T-helper 17 cell (primary cell): Measurements from ENCODE around the gene LYG2. TPM values are rescaled to one million over a fixed set of nuclear protein-coding genes. Genes with fewer than 3 reads are reported as not detected.
A peak's percentile ranks its signal among the peaks of the same experiment; 100 is the strongest.
"Not testable (repeated sequence)": the region's sequence is repeated elsewhere in the genome, so short reads cannot be mapped to it uniquely, and the experiment has no call there.

Source experiments
- ATAC-seq: fragments of 150-1000 bp; cut with Tn5 transposase; 2 replicates; pipeline ENCODE4 v1.10.0; 2021; ENCODE audit warnings: mild to moderate bottlenecking, moderate library complexity
- DNase-seq, 3 donors: peaks; one replicate each; pipeline versions ENCODE4 v3.0.0 to v3.0.0-alpha.2; 2020 to 2021
- H3K9me3 ChIP-seq: one replicate; pipeline ENCODE4 v1.7.0; 2013; ENCODE audit warnings: low read length, mild to moderate bottlenecking; ENCODE audit not compliant: control insufficient read depth, poor library complexity, severe bottlenecking
- H3K27ac Mint-ChIP-seq: one replicate; pipeline ENCODE4 v1.8.0; 2022; ENCODE audit warnings: mild to moderate bottlenecking, moderate library complexity, mixed read lengths
- H3K27me3 Mint-ChIP-seq: one replicate; pipeline ENCODE4 v1.8.0; 2022; ENCODE audit warnings: mixed read lengths
- H3K36me3 Mint-ChIP-seq: one replicate; pipeline ENCODE4 v1.8.0; 2022; ENCODE audit warnings: low read depth, mixed read lengths
- H3K4me1 Mint-ChIP-seq: one replicate; pipeline ENCODE4 v1.8.0; 2022; ENCODE audit warnings: mild to moderate bottlenecking, mixed read lengths
- H3K4me3 Mint-ChIP-seq: one replicate; pipeline ENCODE4 v1.8.0; 2022; ENCODE audit warnings: mild to moderate bottlenecking, moderate library complexity, mixed read lengths
- total RNA-seq, 4 donors: library from RNA in 2 of 4; stranded (reverse) in 2 of 4; gene quantifications; one replicate each; pipeline ENCODE4 v1.2.3 and lab custom pipeline; 2022 to 2026

The LYG2 gene
- total RNA-seq, 2 donors from 2014 or later: not detected

DNA sequence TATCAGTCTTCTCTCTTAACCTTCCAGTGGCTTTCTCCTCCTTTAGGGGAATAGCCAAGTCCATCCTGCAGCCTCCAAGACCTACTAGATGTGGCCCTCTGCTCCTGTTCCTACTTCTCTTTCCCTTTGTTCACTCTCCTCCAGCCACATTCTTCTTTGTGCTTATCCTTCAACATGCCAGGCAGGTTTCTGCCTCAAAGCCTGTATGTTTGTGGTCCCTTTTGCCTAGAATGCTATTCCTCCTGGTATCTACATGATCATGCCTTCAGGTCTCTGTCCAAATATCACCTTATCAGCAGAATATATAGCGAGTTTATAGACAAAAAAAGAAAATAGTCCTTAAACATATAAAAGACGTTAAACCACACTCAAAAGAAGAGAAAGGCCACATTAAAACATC lies 5.5 kb downstream of the LYG2 start:
- Mint-ChIP-seq H3K27ac (no peak overlapping the region), H3K27me3 (no peaks in the 10 kb centered on the region), H3K4me1 (peaks cover 4% of the 10 kb centered on the region), H3K36me3 (peaks cover 4% of the 10 kb centered on the region), H3K4me3 (no peak overlapping the region)
- no peaks in the 10 kb centered on the region for H3K9me3 ChIP-seq
- no peak for DNase-seq
- no peak for ATAC-seq

- H3K4me3 Mint-ChIP-seq: no peak overlapping the region
- DNase-seq (no peak), ATAC-seq (no peak)
- H3K27ac Mint-ChIP-seq: no peak overlapping the region
- H3K4me1 Mint-ChIP-seq: no peaks in the 10 kb centered on the region
- H3K9me3 ChIP-seq: no peaks in the 10 kb centered on the region
- peaks cover 7% of the 10 kb centered on the region for H3K36me3 Mint-ChIP-seq
- no peaks in the 10 kb centered on the region for H3K27me3 Mint-ChIP-seq
These were observed 13.3 kb downstream of the LYG2 start for GRCh38 chr2:99242151-99242550.

DNA sequence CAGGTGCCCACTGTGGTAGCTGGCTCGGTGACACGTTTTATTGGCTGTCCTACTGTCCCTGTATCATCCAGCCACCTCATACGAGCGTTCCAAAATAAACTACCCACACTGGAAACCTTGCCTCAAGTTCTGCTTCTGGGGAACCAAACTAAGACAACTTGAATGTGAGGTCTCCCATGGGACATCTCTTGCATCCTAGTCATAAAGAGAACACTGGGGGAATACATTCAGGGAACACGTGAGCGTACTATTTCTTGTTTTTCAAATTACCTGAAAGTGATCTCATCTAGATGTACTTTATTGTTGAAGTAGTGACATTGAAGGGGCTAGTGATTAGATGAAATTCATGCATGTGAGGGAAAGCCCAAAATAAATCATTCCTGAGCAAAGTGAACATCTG lies 15.0 kb downstream of the LYG2 start:
- ATAC-seq: no peak
- no peak for DNase-seq
- no peak overlapping the region for H3K27ac Mint-ChIP-seq
- no peaks in the 10 kb centered on the region for H3K27me3 Mint-ChIP-seq
- H3K4me3 Mint-ChIP-seq: no peak overlapping the region
- no peaks in the 10 kb centered on the region for H3K4me1 Mint-ChIP-seq
- H3K9me3 ChIP-seq: no peaks in the 10 kb centered on the region
- peaks cover 5% of the 10 kb centered on the region for H3K36me3 Mint-ChIP-seq

DNA sequence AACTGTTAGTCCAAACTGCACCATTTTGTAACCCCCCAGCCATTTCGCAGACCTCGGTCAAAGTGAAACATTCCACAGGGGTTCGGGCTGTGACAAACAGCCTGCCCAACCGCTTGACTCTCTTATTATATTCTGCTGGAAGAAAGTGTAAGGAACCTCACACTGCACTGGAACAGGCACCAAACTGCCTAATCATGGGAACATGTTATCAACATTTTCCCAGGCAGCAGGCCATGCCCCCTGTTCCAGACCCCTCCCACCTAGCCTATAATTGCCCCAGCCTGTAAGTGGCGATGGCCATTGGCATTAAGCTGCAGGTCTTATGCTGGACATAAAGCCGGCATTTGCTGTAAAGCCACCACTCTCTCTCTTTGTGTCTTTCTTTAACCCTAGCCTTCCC lies 16.9 kb downstream of the LYG2 start:
- H3K4me3 Mint-ChIP-seq: no peak overlapping the region
- no peaks in the 10 kb centered on the region for H3K9me3 ChIP-seq
- DNase-seq: no peak
- no peaks in the 10 kb centered on the region for H3K27me3 Mint-ChIP-seq
- no peaks in the 10 kb centered on the region for H3K4me1 Mint-ChIP-seq
- no peak for ATAC-seq
- H3K27ac Mint-ChIP-seq: no peak overlapping the region
- peaks cover 5% of the 10 kb centered on the region for H3K36me3 Mint-ChIP-seq

DNA sequence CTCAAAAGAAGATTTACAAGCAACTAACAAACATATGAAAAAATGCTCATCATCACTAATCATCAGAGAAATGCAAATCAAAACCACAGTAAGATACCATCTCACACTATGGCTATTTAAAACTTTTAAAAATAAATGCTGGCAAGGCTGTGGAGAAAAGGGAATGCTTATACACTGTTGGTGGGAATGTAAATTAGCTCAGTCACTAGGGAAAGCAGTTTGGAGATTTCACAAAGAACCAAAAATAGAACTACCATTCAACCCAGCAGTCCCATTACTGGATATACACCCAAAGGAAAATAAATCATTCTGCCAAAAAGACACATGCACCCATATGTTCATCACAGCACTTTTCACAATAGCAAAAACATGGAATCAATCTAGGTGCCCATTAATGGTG lies 22.3 kb downstream of the LYG2 start:
- not testable (repeated sequence) for H3K36me3 Mint-ChIP-seq, DNase-seq, H3K27ac Mint-ChIP-seq, H3K9me3 ChIP-seq, H3K4me3 Mint-ChIP-seq, ATAC-seq, H3K27me3 Mint-ChIP-seq, H3K4me1 Mint-ChIP-seq

- Mint-ChIP-seq H3K36me3 (peaks cover 7% of the 10 kb centered on the region), H3K27ac (no peak overlapping the region), H3K4me3 (no peak overlapping the region), H3K27me3 (no peaks in the 10 kb centered on the region), H3K4me1 (no peaks in the 10 kb centered on the region)
- ATAC-seq (no peak), DNase-seq (no peak)
- no peaks in the 10 kb centered on the region for H3K9me3 ChIP-seq
These were observed 37.5 kb downstream of the LYG2 start for GRCh38 chr2:99217929-99218501.

- H3K9me3 ChIP-seq: no peaks in the 10 kb centered on the region
- Mint-ChIP-seq H3K4me1 (no peaks in the 10 kb centered on the region), H3K36me3 (peaks cover 6% of the 10 kb centered on the region), H3K4me3 (no peak overlapping the region), H3K27me3 (no peaks in the 10 kb centered on the region), H3K27ac (no peak overlapping the region)
- ATAC-seq (no peak), DNase-seq (no peak)
These were observed 39.4 kb downstream of the LYG2 start for GRCh38 chr2:99216096-99216495.

- Mint-ChIP-seq H3K27ac (no peak overlapping the region), H3K27me3 (no peaks in the 10 kb centered on the region), H3K4me1 (peaks cover 6% of the 10 kb centered on the region), H3K36me3 (peaks cover 6% of the 10 kb centered on the region), H3K4me3 (no peak overlapping the region)
- ATAC-seq (no peak), DNase-seq (no peak)
- no peaks in the 10 kb centered on the region for H3K9me3 ChIP-seq
These were observed 50.0 kb downstream of the LYG2 start for GRCh38 chr2:99205491-99205890.

DNA sequence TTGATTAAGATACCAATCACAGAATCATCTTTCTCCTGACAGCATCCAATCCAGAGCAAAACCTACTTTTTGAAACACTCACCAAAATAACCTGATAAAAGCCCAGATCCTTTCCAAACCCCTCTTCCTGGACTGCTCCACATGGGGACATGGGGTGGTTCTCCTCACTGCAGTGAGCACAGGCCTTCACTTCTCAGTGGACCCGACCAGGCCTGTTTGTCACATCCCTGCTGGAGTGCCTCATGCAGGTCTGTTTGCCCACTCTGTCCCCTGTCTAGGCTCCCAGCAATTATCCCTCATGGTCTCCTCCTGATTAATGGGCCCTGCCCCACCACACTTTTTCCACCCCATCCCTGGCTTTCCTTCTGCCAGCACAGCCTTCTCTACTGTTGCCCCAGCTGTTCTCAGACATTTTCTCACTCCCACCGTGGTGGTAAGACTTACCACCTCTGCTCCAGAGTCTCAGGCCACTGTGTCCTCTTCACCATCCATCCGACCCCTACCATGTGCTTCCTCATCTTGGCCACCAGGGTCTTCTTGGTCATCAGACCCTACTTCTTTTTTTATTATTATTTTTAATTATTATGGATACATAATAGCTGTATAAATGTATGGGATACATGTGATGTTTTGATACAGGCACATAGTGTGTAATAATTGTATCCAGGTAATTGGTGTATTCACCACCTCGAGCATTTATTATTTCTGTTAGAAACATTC lies 53.3 kb downstream of the LYG2 start:
- ATAC-seq: no peak
- DNase-seq: no peak
- Mint-ChIP-seq H3K4me3 (no peak overlapping the region), H3K27ac (peak overlapping the region; percentile 10), H3K36me3 (peaks cover 2% of the 10 kb centered on the region), H3K4me1 (peaks cover 8% of the 10 kb centered on the region), H3K27me3 (no peaks in the 10 kb centered on the region)
- H3K9me3 ChIP-seq: no peaks in the 10 kb centered on the region

DNA sequence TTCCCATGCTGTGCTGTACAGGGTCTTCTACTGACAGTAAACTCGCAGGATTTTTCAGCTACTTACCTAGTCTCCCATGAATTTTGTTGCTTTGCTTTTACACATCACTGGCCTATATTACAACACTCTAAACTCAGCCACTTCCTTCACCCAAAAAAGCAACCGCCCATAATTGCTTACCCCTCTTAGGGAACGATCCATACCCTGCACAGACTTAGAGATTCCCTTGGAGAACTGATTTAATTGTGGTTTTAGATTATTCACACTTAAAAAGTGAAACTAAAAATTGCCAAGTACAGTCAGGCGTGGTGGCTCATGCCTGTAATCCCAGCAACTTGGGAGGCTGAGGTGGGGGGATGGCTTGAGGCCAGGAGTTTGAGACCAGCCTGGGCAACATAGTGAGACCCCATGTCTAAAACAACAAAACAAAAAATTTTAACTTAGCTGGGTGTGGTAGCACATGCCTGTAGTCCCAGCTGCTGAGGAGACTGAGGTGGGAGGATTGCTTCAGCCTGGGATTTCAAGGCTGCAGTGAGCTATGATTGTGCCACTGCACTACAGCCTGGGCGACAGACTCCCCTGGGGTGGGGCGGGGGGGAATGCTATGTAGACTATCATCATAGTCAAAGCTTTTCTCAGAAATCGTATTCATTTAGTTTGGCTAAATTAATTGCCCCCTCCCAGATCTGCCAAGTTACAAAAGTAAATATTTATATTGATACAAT lies 55.2 kb downstream of the LYG2 start:
- no peak overlapping the region for H3K4me3 Mint-ChIP-seq
- peaks cover 8% of the 10 kb centered on the region for H3K4me1 Mint-ChIP-seq
- DNase-seq: no peak
- H3K27me3 Mint-ChIP-seq: no peaks in the 10 kb centered on the region
- peaks cover 2% of the 10 kb centered on the region for H3K36me3 Mint-ChIP-seq
- ATAC-seq: no peak
- no peaks in the 10 kb centered on the region for H3K9me3 ChIP-seq
- peak overlapping the region; percentile 71 for H3K27ac Mint-ChIP-seq

GRCh38 chr2:99198103-99198841 lies 57.2 kb downstream of the LYG2 start:
- no peak overlapping the region for H3K4me3 Mint-ChIP-seq
- DNase-seq: no peak
- no peak for ATAC-seq
- H3K9me3 ChIP-seq: no peaks in the 10 kb centered on the region
- peaks cover 2% of the 10 kb centered on the region for H3K36me3 Mint-ChIP-seq
- no peaks in the 10 kb centered on the region for H3K27me3 Mint-ChIP-seq
- peaks cover 8% of the 10 kb centered on the region for H3K4me1 Mint-ChIP-seq
- no peak overlapping the region for H3K27ac Mint-ChIP-seq

DNA sequence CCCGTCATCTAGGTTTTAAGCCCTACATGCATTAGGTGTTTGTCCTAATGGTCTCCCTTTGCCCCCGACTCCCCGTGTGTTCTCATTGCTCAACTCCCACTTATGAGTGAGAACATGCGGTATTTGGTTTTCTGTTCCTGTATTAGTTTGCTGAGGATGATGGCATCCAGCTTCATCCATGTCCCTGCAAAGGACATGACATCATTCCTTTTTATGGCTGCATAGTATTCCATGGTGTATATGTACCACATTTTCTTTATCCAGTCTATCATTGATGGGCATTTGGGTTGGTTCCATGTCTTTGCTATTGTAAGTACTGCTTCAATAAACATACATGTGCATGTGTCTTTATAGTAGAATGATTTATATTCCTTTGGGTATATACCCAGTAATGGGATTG lies 63.1 kb downstream of the LYG2 start:
- H3K27me3 Mint-ChIP-seq, H3K27ac Mint-ChIP-seq, H3K4me3 Mint-ChIP-seq, ATAC-seq, H3K9me3 ChIP-seq, DNase-seq, H3K36me3 Mint-ChIP-seq: not testable (repeated sequence)
- peaks cover 10% of the 10 kb centered on the region for H3K4me1 Mint-ChIP-seq
